ENCODE data around the gene QRFPR.
"Not testable (repeated sequence)": the region's sequence is repeated elsewhere in the genome, so short reads cannot be mapped to it uniquely, and the experiment has no call there.

GRCh38 chr4:121313430-121313829 lies 67.4 kb downstream of the QRFPR start:
- not testable (repeated sequence) for TF ChIP-seq EZH2 (IDR thresholded peaks at IDR 0.05; ENCODE audit: borderline replicate concordance); CTCF (IDR thresholded peaks at IDR 0.05; ENCODE audit: poor library complexity); EZH2phosphoT487 (IDR thresholded peaks at IDR 0.05; ENCODE audit: low read depth, severe bottlenecking, unreplicated experiment)
